Body of pancreas (tissue), 4 donors: ENCODE results near the gene ZFYVE21.

Experiments
- CTCF ChIP-seq, 7 experiments: fragments of 450-650 bp in 4 of 7; fragments of 200-600 bp in 3 of 7; sonication (generic) in 3 of 7; IDR thresholded peaks; one replicate each; pipeline ENCODE4 v1.5.1; 2016 to 2019; ENCODE audit warnings: antibody characterized with exemption in 7 of 7
- POLR2A ChIP-seq, 3 donors: fragments of 450-650 bp; IDR thresholded peaks; one replicate each; pipeline ENCODE4 v1.6.1; 2016; ENCODE audit warnings: antibody characterized with exemption in 3 of 3, mild to moderate bottlenecking in 2 of 3

- TF ChIP-seq POLR2A (IDR thresholded peaks at IDR 0.05) (no peak), CTCF (IDR thresholded peaks at IDR 0.05) (no peak)
Observed at GRCh38 chr14:103676881-103677675, 38.5 kb upstream of the ZFYVE21 start.
